ENCODE measurements around the gene RPL19.
A peak's percentile ranks its signal among the peaks of the same experiment; 100 is the strongest.
"Not testable (repeated sequence)": the region's sequence is repeated elsewhere in the genome, so short reads cannot be mapped to it uniquely, and the experiment has no call there.

Gene RPL19

DNA sequence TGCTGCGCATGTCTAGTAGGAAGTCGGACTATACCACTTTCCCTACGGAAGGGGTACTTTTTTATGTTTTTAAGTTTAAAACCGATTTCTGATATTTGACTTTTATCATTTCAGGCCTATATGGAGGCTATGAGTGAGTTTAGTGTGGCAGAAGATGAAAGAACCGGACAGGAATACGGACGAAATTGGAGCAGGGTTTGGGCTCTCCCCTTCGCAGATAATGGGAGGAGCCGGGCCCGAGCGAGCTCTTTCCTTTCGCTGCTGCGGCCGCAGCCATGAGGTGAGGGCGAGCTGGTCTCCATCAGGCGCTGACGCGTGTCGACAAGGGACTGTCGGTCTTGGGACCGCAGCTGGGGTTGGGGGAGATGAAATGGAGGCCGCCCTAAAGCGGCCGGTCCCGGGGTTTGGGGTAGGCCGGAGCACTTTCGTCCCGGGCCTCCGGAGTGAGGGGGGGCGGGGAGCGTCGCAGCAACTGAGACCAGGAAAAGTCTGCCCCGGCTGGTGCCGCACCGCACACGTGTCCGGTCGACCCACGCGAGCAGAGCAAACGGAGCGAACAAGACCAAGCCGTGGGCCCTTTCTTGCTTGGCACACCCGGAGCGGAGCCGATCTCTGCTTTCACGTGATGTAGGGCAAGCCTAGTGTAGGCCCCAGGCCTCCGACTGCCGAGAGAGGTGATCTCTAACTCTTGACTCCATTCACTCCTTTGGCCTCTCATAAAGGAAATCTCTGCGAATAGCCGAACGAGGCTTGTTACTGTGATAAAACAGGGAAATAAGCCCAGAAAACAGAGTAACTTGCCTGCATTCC lies at the start of gene RPL19:
Gene RPL19 (plus strand): TSS at position 214 of the 810 bp plus-strand sequence. CDS start 62 bp downstream, at position 276.
- DNase-seq, result no peak

GRCh38 chr17:39150795-39151149 lies 49.3 kb upstream of the RPL19 start:
- DNase-seq, result no peak

GRCh38 chr17:39151150-39151942 lies 48.7 kb upstream of the RPL19 start, which contains the start of gene PLXDC1:
Gene PLXDC1 (minus strand): TSS chr17:39151637. CDS start chr17:39151437, 200 bp downstream.
- DNase-seq, result no peak

- DNase-seq, result peak; percentile 28
Observed at GRCh38 chr17:39151943-39152818, 47.9 kb upstream of the RPL19 start.

GRCh38 chr17:39153599-39154051 lies 46.5 kb upstream of the RPL19 start:
- peak; percentile 91 for DNase-seq

DNA sequence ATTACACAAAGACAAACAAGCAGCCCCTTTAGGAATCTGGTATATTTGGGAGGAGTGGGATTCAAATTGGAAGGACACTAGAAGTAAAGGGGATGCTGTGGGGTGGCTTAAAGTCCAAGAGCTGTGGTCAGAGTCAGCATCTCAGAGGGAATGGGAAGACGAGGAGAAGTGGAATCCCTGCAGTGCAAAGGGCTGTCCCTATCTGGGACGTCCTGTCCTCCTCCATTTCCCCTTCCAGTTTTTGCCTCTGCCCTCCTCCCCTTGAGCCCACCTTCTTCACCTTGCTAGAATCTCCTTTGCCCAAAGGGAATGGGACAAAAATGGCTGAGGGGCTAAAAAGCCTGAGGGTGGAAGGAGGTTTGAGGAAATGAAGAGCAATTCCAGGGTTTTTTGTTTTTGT lies 44.4 kb upstream of the RPL19 start:
- DNase-seq, result no peak

- DNase-seq, result no peak
Observed at GRCh38 chr17:39156491-39156890, 43.6 kb upstream of the RPL19 start.

GRCh38 chr17:39158623-39159022 lies 41.5 kb upstream of the RPL19 start:
- no peak for DNase-seq

- DNase-seq, result no peak
Observed at GRCh38 chr17:39161962-39162361, 38.1 kb upstream of the RPL19 start.

DNA sequence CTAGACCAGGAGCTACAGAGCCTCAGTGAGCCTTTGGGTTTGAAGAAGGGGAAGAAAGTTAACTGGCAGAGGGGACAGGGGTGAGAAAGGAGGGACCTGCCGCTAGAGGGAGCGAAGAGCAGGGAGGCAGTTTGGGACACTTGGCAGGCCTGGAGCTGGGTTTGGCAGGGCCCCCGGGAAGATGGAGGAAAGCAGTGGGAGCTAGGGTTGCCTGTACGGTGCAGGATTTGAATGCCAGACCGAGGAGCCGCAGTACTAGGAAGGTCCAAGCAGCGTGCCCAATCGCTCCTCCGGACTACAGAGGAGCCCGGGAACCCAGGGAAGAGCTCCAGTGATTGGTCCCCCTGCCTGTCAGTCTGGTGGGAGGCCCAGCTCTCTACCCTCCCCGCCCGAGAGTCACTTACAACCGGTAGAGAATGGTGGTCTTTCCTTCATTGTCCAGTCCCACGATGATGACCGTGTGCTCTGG lies 35.4 kb upstream of the RPL19 start:
- DNase-seq, result peak; percentile 81

- DNase-seq, result no peak
Observed at GRCh38 chr17:39165178-39165840, 34.8 kb upstream of the RPL19 start.

DNA sequence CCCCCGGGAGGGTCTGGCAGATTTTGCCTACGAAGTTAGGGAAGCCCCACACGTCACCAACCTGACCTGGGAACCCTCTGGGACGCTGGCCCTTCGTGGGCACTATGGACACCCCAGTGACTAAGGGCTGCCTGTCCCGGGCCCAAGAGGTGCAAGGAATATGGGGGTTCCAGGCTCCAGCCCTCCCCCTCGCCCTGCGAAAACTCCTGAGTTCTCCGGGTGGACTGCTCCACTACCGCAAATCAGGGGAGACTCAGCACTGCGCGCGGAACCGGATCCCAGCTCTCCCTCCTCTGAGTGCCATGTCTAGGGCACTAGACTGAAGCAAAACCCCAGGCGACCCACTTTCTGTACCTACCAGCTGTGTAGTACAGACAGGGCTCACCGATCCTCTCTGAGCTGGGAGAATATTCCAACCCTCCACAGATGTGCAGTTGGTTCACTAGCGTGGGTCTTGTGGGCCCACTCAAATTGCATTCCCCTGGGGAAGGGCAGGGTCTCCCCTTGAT lies 34.2 kb upstream of the RPL19 start, which contains the start of gene ARL5C:
Gene ARL5C (minus strand): TSS at position 321 of the 509 bp plus-strand sequence. CDS start 401 bp downstream, outside the sequence.
- no peak for DNase-seq

- DNase-seq, result no peak
Observed at GRCh38 chr17:39166437-39167335, 33.4 kb upstream of the RPL19 start.

DNA sequence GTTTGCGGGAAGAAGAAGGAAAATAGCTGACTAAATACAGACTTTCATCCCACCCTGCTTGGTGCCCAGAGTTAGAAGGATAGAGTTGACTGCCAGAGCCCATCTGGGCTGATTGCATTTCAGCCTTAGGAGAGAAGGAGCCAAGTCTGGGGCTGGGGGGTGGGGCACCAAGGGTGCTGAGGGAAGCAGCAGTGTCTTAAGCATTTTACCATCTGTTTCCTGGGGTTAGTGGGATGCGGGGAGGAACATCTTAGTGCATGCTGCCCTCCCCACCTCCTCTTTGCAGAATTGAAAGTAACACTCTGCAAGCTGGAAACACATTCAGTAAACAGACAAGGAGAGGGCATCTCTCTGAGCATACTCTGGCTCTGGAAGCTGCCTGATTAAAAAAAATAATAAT lies 32.6 kb upstream of the RPL19 start:
- peak; percentile 16 for DNase-seq

- DNase-seq, result not testable (repeated sequence)
Observed at GRCh38 chr17:39168503-39168902, 31.6 kb upstream of the RPL19 start.

- DNase-seq, result no peak
Observed at GRCh38 chr17:39169101-39169500, 31.0 kb upstream of the RPL19 start.

GRCh38 chr17:39169518-39169917 lies 30.6 kb upstream of the RPL19 start:
- DNase-seq, result no peak

DNA sequence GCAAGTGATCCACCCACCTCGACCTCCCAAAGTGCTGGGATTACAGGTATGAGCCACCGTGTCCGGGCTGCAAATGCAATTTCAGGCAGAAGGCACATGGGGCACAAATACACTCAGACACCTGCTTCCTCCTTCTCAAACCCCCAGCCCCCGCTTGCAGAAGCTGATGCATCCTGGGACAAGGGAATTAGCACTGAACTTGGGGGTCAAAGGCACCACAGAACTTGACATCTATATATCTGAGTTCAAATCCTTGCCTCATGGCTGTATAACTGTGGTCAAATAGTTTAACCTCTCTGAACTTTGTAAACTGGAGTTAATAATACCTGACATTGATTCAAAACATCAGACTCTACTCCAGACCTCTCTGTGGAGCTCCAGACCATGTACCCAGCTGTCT lies 30.0 kb upstream of the RPL19 start:
- no peak for DNase-seq

GRCh38 chr17:39170558-39170957 lies 29.5 kb upstream of the RPL19 start:
- DNase-seq, result no peak

- no peak for DNase-seq
Observed at GRCh38 chr17:39171933-39172332, 28.1 kb upstream of the RPL19 start.

- no peak for DNase-seq
Observed at GRCh38 chr17:39173080-39173479, 27.0 kb upstream of the RPL19 start.
